Osteoblast (primary cell): ENCODE results near the gene TOMM22. TPM values are rescaled to one million over a fixed set of nuclear protein-coding genes. Genes with fewer than 3 reads are reported as not detected.

Experiments used
- DNase-seq: peaks from one replicate; pipeline ENCODE4 v3.0.0; 2011; ENCODE audit warnings: low spot score, mixed read lengths; ENCODE audit not compliant: insufficient read length; ENCODE audit errors: missing footprints
- H2AFZ ChIP-seq: 2 replicates; pipeline ENCODE4 v1.6.0; 2011; ENCODE audit warnings: mild to moderate bottlenecking, low read length
- H3K27ac ChIP-seq: 2 replicates; pipeline ENCODE4 v1.5.1; 2011; ENCODE audit warnings: mild to moderate bottlenecking, low read depth, low read length, moderate library complexity
- H3K27me3 ChIP-seq: 2 replicates; pipeline ENCODE4 v1.6.0; 2012; ENCODE audit warnings: mild to moderate bottlenecking, control low read depth, inconsistent platforms, low read length, moderate library complexity; ENCODE audit not compliant: insufficient read depth
- H3K36me3 ChIP-seq: 2 replicates; pipeline ENCODE4 v1.5.1; 2011; ENCODE audit warnings: mild to moderate bottlenecking, low read length, control low read depth, moderate library complexity; ENCODE audit not compliant: insufficient read depth
- H3K4me1 ChIP-seq: 2 replicates; pipeline ENCODE4 v1.5.1; 2011; ENCODE audit warnings: mild to moderate bottlenecking, low read length, control low read depth, moderate library complexity; ENCODE audit not compliant: insufficient read depth
- H3K4me2 ChIP-seq: 2 replicates; pipeline ENCODE4 v1.6.0; 2011; ENCODE audit warnings: mild to moderate bottlenecking, low read length; ENCODE audit not compliant: insufficient read depth
- H3K4me3 ChIP-seq: fragments of 200-600 bp; sonication (generic); 3 replicates; pipeline ENCODE4 v1.5.1; 2012; ENCODE audit warnings: mild to moderate bottlenecking, low read length, inconsistent platforms; ENCODE audit not compliant: insufficient read depth
- H3K79me2 ChIP-seq: 2 replicates; pipeline ENCODE4 v1.6.0; 2012; ENCODE audit warnings: mild to moderate bottlenecking, low read length, control low read depth, inconsistent platforms; ENCODE audit not compliant: insufficient read depth
- H3K9me3 ChIP-seq: 2 replicates; pipeline ENCODE4 v1.5.1; 2011; ENCODE audit warnings: low read depth, low read length, control low read depth
- H4K20me1 ChIP-seq: 2 replicates; pipeline ENCODE4 v1.6.0; 2012; ENCODE audit warnings: mild to moderate bottlenecking, low read length, control low read depth; ENCODE audit not compliant: insufficient read depth
- total RNA-seq: library from RNA; depleted of rRNA; stranded (reverse); fragments of >200 nt; gene quantifications from 2 replicates; pipeline ENCODE4 v1.2.3, GENCODE V29; 2012
- TF ChIP-seq, protein P1 (sequence below): IDR thresholded peaks from 2 replicates; pipeline ENCODE4 v1.5.1; 2011; ENCODE audit warnings: mild to moderate bottlenecking, low read depth, low read length, moderate library complexity; ENCODE audit errors: extremely low read depth

TOMM22 gene
- total RNA-seq, 1 donor, result 60.4 TPM

DNA sequence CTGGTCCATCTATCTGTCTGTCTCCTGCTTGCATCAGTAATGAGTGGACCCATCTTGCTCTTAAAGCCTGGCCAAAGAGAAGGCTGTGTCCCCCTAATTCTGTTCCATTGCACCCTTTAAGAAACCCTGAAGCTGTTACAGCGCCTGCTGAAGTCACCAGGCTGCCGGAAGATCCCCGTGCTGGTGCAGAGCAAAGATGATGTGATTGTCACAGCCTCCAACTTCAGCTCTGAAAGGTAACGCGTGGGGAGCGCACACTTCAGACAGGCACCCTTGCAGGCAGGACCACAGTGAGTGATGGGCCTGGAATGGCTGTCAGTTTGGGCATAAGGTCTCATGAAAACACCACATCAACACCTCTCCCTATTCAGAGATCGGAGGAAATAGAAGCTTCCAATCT is 42.4 kb downstream of the TOMM22 start:
- Histone ChIP-seq H3K9me3 (no peaks in the 10 kb centered on the region), H3K4me3 (no peak overlapping the region), H3K27me3 (no peaks in the 10 kb centered on the region), H3K4me2 (no peak overlapping the region), H3K36me3 (peaks cover 86% of the 10 kb centered on the region), H2AFZ (no peak overlapping the region), H4K20me1 (peaks cover 15% of the 10 kb centered on the region), H3K79me2 (peaks cover 13% of the 10 kb centered on the region), H3K4me1 (no peaks in the 10 kb centered on the region), H3K27ac (no peak overlapping the region)
- TF ChIP-seq, protein P1, sequence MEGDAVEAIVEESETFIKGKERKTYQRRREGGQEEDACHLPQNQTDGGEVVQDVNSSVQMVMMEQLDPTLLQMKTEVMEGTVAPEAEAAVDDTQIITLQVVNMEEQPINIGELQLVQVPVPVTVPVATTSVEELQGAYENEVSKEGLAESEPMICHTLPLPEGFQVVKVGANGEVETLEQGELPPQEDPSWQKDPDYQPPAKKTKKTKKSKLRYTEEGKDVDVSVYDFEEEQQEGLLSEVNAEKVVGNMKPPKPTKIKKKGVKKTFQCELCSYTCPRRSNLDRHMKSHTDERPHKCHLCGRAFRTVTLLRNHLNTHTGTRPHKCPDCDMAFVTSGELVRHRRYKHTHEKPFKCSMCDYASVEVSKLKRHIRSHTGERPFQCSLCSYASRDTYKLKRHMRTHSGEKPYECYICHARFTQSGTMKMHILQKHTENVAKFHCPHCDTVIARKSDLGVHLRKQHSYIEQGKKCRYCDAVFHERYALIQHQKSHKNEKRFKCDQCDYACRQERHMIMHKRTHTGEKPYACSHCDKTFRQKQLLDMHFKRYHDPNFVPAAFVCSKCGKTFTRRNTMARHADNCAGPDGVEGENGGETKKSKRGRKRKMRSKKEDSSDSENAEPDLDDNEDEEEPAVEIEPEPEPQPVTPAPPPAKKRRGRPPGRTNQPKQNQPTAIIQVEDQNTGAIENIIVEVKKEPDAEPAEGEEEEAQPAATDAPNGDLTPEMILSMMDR, result no peak
- no peak for DNase-seq

DNA sequence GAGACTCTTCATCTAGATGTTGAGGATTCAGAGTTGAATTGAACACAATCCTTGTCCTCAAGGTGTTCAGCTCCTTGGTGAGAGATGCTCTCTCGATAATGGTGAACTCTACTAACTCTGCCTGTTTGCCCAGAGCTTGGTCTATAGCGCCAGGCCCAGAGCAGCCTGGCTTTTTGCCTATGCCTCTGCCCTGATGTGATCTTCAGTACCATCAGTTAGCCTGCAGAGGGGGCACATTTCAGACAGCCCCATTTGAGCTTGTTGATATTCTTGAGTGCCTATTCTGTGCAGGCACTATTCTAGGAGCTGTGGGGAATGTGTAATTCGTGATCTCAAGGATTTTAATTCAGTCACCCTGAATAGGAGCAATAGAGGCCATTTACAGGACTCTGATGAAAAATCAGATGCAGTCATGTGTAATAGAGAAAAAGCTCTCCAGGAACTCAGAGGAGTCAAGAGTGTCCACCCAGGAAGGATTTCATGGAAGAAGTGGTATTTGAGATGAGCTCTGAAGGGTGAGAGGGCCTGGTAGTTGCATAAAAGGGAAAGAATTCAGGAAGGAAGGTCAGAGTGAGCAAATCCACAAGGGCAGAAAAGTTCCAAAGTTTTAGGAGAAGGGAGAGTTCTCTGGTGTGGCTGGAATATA is 43.3 kb downstream of the TOMM22 start:
- H3K79me2 ChIP-seq, result peaks cover 10% of the 10 kb centered on the region
- no peaks in the 10 kb centered on the region for H3K27me3 ChIP-seq
- H3K9me3 ChIP-seq, result no peaks in the 10 kb centered on the region
- TF ChIP-seq, protein P1, result peak; percentile 69
- H4K20me1 ChIP-seq, result peaks cover 15% of the 10 kb centered on the region
- no peaks in the 10 kb centered on the region for H3K4me1 ChIP-seq
- H2AFZ ChIP-seq, result no peak overlapping the region
- H3K4me2 ChIP-seq, result no peak overlapping the region
- peaks cover 94% of the 10 kb centered on the region for H3K36me3 ChIP-seq
- no peak overlapping the region for H3K27ac ChIP-seq
- DNase-seq, result peak; percentile 87
- no peak overlapping the region for H3K4me3 ChIP-seq

DNA sequence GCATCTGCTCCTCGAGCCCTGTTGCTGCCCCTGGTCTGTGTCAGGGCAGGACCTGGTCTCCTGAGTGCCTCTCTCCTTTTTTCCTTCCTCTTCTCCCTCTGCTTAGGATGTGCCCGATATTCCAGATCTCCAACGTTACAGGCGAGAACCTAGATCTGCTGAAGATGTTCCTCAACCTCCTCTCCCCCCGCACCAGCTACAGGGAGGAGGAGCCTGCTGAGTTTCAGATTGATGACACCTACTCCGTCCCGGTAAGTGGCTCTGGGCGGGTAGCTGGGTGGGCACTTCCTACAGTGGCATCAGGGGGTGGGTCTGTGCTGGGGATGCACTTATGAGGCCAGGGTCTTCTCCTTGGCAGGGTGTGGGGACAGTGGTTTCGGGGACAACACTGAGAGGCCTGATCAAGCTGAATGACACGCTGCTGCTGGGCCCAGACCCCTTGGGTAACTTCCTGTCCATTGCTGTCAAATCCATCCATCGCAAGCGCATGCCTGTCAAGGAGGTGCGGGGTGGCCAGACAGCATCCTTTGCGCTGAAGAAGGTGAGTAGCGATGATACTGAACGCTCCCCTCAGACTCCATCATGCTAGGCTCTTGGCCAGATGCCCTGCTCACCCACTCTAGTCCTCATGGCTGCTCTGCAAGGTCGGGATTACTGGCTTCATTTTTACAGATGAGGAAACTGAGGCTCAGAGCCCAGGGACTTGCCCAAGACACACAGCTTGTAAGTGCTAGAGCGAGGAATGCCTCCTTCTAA is 44.3 kb downstream of the TOMM22 start:
- Histone ChIP-seq H3K9me3 (no peaks in the 10 kb centered on the region), H3K4me1 (no peaks in the 10 kb centered on the region), H3K36me3 (peaks cover 98% of the 10 kb centered on the region), H3K79me2 (peaks cover 3% of the 10 kb centered on the region), H3K4me2 (no peak overlapping the region), H3K27ac (no peak overlapping the region), H4K20me1 (peaks cover 15% of the 10 kb centered on the region), H3K4me3 (no peak overlapping the region), H3K27me3 (no peaks in the 10 kb centered on the region), H2AFZ (no peak overlapping the region)
- TF ChIP-seq, protein P1, result no peak
- no peak for DNase-seq

DNA sequence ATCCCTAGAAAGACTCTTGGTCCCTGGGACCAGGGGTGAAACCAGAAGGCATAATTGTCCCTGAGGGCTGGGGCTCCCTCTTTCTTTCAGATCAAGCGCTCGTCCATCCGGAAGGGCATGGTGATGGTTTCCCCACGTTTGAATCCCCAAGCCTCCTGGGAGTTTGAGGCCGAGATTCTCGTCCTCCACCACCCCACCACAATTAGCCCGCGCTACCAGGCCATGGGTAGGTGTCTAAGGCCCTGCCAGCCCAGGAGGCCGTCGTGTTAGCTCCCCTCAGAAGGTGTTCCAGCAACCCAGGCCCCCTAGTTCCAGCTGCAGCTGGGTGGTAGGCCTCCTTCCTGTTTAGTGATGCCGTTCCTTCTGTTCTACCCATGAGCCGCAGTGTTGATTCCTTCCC is 45.4 kb downstream of the TOMM22 start:
- Histone ChIP-seq H3K4me3 (no peak overlapping the region), H3K4me2 (no peak overlapping the region), H3K9me3 (no peaks in the 10 kb centered on the region), H3K27ac (no peak overlapping the region), H2AFZ (no peak overlapping the region), H4K20me1 (peaks cover 13% of the 10 kb centered on the region), H3K36me3 (peaks cover 97% of the 10 kb centered on the region), H3K4me1 (no peaks in the 10 kb centered on the region), H3K27me3 (no peaks in the 10 kb centered on the region), H3K79me2 (no peaks in the 10 kb centered on the region)
- TF ChIP-seq, protein P1, result no peak
- DNase-seq, result no peak
